ENCODE data around the gene CCL2. TPM values are rescaled to one million over a fixed set of nuclear protein-coding genes. Genes with fewer than 3 reads are reported as not detected.

CCL2 gene
- total and polyA plus RNA-seq, 2 donors (not counting 1 experiment from before 2014, with no cell fraction given), result 4.4 TPM; not detected in 1

- ChIA-PET POLR2A (no interaction called here), CTCF (no interaction called here)
- Histone ChIP-seq H3K4me1 (ENCODE audit: control insufficient read depth in 2 of 2, insufficient read depth in 2 of 2, low read length in 2 of 2) (no peaks in the 10 kb centered on the region), H3K9ac (ENCODE audit: low read length) (no peak within 1 kb of the TSS), H3K27ac (ENCODE audit: low read length in 2 of 2) (no peak within 1 kb of the TSS), H3K4me2 (replicated peaks; ENCODE audit: low read depth, low read length, poor library complexity, severe bottlenecking) (no peak within 1 kb of the TSS), H3K36me3 (replicated peaks in 1 of 2; ENCODE audit: control extremely low read depth in 1 of 2, control insufficient read depth in 1 of 2, extremely low read depth in 1 of 2, insufficient read depth in 2 of 2, low read length in 1 of 2) (no peaks in the 10 kb centered on the region), H2AFZ (ENCODE audit: insufficient read depth, low read depth, low read length, poor library complexity, severe bottlenecking) (no peak within 1 kb of the TSS), H3K79me2 (ENCODE audit: control insufficient read depth, insufficient read depth, low read length) (no peaks in the 10 kb centered on the region), H4K20me1 (ENCODE audit: control insufficient read depth, insufficient read depth, low read length, poor library complexity, severe bottlenecking) (no peaks in the 10 kb centered on the region), H3K9me3 (ENCODE audit: control extremely low read depth in 1 of 3, control insufficient read depth in 2 of 3, insufficient read depth in 1 of 3, low read length in 2 of 3) (no peaks in the 10 kb centered on the region), H3K4me3 (ENCODE audit: control extremely low read depth in 1 of 5, extremely low read depth in 1 of 5, insufficient read depth in 1 of 5, low read depth in 2 of 5, low read length in 4 of 5) (no peak within 1 kb of the TSS), H3K27me3 (replicated peaks in 1 of 4; ENCODE audit: control extremely low read depth in 1 of 4, control insufficient read depth in 3 of 4, insufficient read depth in 4 of 4, low read length in 3 of 4) (peaks cover 0 to 17% (median 10%) of the 10 kb centered on the region in 4 experiments)
- H3K27me3 Mint-ChIP-seq, result peaks cover 68% of the 10 kb centered on the region
- 20% methylated on average over 1 of the region's 1 CpG for WGBS (ENCODE audit: insufficient coverage)
- H3K4me1 Mint-ChIP-seq, result no peaks in the 10 kb centered on the region
- TF ChIP-seq CTCF (IDR thresholded peaks at IDR 0.05) (no peak), EZH2 (IDR thresholded peaks at IDR 0.05; ENCODE audit: borderline replicate concordance, insufficient read depth, low read depth, low read length, poor library complexity, severe bottlenecking) (no peak)
- ATAC-seq (ENCODE audit: low read depth), result no peak
- no peak within 1 kb of the TSS for H3K4me3 Mint-ChIP-seq
- intact Hi-C loops (cut with micrococcal nuclease), result no loop called here
- no peak for DNase-seq
- no peak within 1 kb of the TSS for H3K27ac Mint-ChIP-seq
- H3K9me3 Mint-ChIP-seq (ENCODE audit: insufficient read depth), result no peaks in the 10 kb centered on the region
These were observed 14.9 kb downstream of the CCL2 start, which contains the start of gene CCL7 for GRCh38 chr17:34269969-34270368. TSS of gene CCL7 (plus strand) at chr17:34270221. CDS start at chr17:34270291, 70 bp downstream.

GRCh38 chr17:34275881-34276280, 20.8 kb downstream of the CCL2 start:
- Histone ChIP-seq H2AFZ (ENCODE audit: insufficient read depth, low read depth, low read length, poor library complexity, severe bottlenecking) (no peak overlapping the region), H3K79me2 (ENCODE audit: control insufficient read depth, insufficient read depth, low read length) (no peaks in the 10 kb centered on the region), H3K27ac (ENCODE audit: low read length in 2 of 2) (no peak overlapping the region), H3K36me3 (replicated peaks in 1 of 2; ENCODE audit: control extremely low read depth in 1 of 2, control insufficient read depth in 1 of 2, extremely low read depth in 1 of 2, insufficient read depth in 2 of 2, low read length in 1 of 2) (no peaks in the 10 kb centered on the region), H3K9ac (ENCODE audit: low read length) (no peak overlapping the region), H3K9me3 (ENCODE audit: control extremely low read depth in 1 of 3, control insufficient read depth in 2 of 3, insufficient read depth in 1 of 3, low read length in 2 of 3) (no peaks in the 10 kb centered on the region), H3K4me1 (ENCODE audit: control insufficient read depth in 2 of 2, insufficient read depth in 2 of 2, low read length in 2 of 2) (no peaks in the 10 kb centered on the region), H3K4me2 (replicated peaks; ENCODE audit: low read depth, low read length, poor library complexity, severe bottlenecking) (no peak overlapping the region), H4K20me1 (ENCODE audit: control insufficient read depth, insufficient read depth, low read length, poor library complexity, severe bottlenecking) (no peaks in the 10 kb centered on the region), H3K4me3 (ENCODE audit: control extremely low read depth in 1 of 5, extremely low read depth in 1 of 5, insufficient read depth in 1 of 5, low read depth in 2 of 5, low read length in 4 of 5) (no peak overlapping the region), H3K27me3 (replicated peaks in 1 of 4; ENCODE audit: control extremely low read depth in 1 of 4, control insufficient read depth in 3 of 4, insufficient read depth in 4 of 4, low read length in 3 of 4) (peaks cover 0 to 9% (median 7%) of the 10 kb centered on the region in 4 experiments)
- ATAC-seq (ENCODE audit: low read depth), result no peak
- ChIA-PET CTCF (no interaction called here), POLR2A (no interaction called here)
- no peak overlapping the region for H3K4me3 Mint-ChIP-seq
- intact Hi-C loops (cut with micrococcal nuclease), result no loop called here
- no peaks in the 10 kb centered on the region for H3K4me1 Mint-ChIP-seq
- no peak for TF ChIP-seq CTCF (IDR thresholded peaks at IDR 0.05)
- no peak for TF ChIP-seq EZH2 (IDR thresholded peaks at IDR 0.05; ENCODE audit: borderline replicate concordance, insufficient read depth, low read depth, low read length, poor library complexity, severe bottlenecking)
- no peak for DNase-seq
- H3K9me3 Mint-ChIP-seq (ENCODE audit: insufficient read depth), result no peaks in the 10 kb centered on the region
- no peak overlapping the region for H3K27ac Mint-ChIP-seq
- peaks cover 67% of the 10 kb centered on the region for H3K27me3 Mint-ChIP-seq
- WGBS (ENCODE audit: insufficient coverage), result no CpG with 5 or more reads among the region's 1 CpG

All from B cell (primary cell).